SK-MEL-5 (cell line): ENCODE data around the gene AKT3. TPM values are rescaled to one million over a fixed set of nuclear protein-coding genes. Genes with fewer than 3 reads are reported as not detected.
A peak's percentile ranks its signal among the peaks of the same experiment; 100 is the strongest.

Experiments
- DNase-seq: peaks from one replicate; pipeline ENCODE4 v3.0.0-alpha.2; 2016; ENCODE audit warnings: low read depth, low spot score
- in situ Hi-C: cut with HindIII; loops from 2 replicates; pipeline ENCODE4 v1.10.0; 2016; ENCODE audit warnings: low sequenced_read_pairs, high pct_unique_total_duplicates, low pct_unique_long_range_greater_than_20kb
- total RNA-seq: library from RNA; depleted of rRNA; stranded (reverse); fragments of >200 nt; shearing (Covaris generic); gene quantifications from 2 replicates; pipeline ENCODE4 v1.2.3, GENCODE V29; 2014

Gene AKT3
- total RNA-seq, 1 experiment from 2014 or later: 29.3 TPM

DNA sequence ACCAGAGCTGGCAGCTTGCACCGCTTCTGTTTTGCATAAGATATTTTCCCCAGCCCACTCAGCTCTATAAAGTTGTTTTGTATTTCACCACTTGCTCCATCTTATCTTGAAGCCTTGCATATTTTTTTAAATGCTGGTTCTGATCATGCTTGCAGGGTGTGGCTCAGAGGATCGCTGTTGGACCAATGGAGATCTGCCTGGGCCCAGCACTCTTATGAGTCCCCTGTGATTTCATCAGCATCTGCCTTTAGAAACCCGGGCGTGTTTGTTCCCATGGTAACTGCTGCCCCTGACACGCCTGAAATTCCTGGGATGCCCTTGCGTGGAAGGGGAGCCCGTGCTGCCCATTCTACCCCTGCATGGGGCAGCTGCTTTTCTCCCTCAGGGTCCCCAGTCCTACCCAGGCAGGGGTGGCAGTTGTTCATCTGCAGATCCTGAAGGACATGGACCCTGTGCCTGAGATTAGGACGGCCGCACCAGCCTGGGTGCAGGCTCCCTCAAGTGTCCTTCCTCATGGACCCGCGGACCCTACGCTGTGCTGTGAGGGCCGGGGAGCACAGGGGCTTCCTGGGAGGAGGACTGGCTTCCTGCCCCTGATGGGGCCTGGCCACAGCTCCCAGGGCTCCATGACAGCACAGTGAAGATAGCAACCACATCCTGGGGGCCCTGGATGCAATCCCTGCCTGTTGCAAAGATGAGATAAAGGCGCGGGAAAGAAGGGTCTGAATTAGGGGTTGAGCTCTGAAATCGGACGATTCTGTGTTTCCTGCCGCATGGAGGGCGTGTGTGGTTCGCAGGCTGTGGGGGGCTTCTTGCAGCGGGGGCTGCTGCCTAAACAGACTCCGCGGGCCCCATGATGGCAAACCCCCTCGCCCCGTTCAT, 367.7 kb downstream of the AKT3 start:
- in situ Hi-C loops: no loop called here
- DNase-seq: no peak

DNA sequence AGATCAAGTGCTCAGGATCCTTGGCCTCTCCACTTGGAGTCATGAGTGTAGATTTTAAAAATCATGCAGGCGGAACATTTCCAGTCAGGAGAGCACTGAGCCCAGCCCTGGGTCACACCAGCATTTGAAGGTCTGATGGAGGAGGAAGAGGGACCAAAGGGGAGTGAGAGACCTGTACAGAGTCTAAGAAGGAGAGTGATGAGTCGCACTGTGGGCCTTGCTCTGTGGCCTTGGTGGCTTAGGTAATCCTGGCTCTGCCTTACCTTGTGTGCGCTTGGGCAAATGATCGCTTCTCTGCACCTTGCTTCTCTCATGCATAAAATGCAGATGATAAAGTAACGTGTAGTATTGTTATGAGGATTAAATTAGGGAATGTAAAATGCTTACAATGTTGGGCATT, 368.9 kb downstream of the AKT3 start:
- DNase-seq: no peak
- in situ Hi-C loops: no loop called here

DNA sequence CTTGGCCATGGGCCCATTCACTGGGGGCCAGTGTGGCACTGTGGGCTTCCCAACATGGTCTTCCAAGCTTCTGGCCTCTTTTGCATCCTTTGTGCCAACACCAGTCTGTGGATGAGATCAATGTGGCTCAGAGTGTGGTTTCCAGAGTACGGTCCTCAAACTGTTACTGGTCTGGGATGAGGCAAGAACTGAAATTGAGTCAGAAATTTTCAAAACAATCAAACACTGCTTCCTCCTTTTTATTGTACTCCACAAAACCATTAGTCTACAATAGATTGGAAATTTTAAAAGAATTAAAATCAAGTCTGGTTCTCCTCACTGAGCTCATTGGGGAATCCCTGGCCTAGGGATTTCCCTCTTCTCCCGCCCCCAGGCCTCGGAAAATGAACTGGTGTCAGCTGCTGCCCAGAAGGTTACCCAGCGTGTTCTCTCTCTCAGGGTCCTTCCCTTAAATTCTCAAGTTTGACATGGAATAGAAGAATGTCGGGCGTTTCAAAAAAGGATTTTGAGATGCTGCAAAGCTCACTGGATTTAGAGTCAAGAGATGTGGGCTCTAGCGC, 372.2 kb downstream of the AKT3 start:
- in situ Hi-C loops: no loop called here
- DNase-seq: no peak

DNA sequence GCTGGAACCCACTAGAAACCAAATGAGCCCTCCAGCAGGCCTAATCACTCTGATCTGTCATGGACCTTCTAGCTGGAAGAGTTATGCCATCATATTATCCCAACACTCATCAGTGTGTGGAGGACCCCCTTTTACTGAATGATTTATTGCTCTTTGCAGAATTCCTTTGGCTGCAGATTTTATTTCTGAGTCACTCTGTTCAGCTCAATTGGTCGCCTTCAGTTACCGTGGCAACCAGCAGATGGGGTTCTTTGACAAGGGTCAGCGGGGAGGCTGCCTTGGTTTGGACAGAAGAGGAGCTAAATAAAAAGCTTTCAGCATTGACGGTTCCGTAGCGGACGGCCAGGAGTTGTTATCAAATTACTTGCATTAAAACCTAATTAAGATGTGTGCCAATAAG, 374.1 kb downstream of the AKT3 start:
- in situ Hi-C loops: no loop called here
- DNase-seq: peak; percentile 22

DNA sequence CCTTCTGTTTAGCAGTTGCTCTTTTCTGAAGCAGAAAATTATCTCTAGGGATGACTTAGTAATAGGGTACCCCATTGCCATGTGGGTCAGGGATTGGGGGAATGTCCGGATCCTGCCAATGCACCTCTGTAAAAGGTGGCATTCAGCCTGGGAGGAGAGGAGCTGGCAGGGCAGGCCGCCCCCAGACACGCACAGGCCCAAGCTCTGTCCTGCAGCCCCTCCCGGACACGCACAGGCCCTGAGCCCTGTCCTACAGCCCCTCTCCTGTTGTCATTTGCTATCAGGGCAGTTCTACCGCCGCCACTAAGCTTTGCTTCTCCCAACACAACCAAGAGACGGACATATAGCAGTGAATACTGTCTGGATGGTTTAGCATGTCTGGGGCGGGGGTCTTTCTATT, 375.1 kb downstream of the AKT3 start:
- in situ Hi-C loops: no loop called here
- no peak for DNase-seq

DNA sequence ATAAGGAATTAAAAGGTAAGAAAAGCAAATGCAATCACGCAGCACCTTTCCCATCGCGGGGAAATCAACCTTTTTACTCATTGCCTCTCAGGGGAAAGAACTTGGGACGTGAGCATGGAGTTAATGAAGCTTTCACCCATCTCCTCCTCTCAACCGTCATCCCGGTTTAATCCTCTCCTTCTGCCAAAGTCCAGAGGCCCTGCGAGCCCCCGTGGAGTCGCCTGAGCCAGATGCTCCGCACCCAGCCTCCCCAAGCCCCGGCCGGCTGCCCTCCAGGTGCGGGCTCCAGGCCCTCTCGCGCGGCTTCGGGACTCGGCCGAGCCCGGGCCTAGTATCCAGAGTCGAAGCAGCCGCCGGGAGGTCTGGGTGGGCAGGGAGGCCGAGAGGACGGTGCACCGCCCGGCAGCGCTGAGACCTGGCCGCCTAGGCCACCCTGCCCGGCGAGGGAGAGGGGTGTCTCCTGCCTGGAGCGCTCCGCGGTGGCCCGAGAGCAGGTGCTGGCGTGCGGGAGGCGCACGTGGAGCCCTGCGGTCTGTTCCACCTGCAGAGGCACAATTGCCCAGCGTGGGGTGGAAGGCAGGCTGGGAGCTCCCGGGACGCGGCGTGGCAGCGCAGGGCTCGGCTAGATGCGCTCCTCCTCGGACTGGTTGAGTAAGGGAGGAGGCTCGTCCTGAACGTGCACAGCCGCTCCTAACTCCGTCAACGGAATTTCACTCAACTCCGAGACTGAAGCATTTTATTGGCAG, 375.7 kb downstream of the AKT3 start:
- in situ Hi-C loops: no loop called here

DNA sequence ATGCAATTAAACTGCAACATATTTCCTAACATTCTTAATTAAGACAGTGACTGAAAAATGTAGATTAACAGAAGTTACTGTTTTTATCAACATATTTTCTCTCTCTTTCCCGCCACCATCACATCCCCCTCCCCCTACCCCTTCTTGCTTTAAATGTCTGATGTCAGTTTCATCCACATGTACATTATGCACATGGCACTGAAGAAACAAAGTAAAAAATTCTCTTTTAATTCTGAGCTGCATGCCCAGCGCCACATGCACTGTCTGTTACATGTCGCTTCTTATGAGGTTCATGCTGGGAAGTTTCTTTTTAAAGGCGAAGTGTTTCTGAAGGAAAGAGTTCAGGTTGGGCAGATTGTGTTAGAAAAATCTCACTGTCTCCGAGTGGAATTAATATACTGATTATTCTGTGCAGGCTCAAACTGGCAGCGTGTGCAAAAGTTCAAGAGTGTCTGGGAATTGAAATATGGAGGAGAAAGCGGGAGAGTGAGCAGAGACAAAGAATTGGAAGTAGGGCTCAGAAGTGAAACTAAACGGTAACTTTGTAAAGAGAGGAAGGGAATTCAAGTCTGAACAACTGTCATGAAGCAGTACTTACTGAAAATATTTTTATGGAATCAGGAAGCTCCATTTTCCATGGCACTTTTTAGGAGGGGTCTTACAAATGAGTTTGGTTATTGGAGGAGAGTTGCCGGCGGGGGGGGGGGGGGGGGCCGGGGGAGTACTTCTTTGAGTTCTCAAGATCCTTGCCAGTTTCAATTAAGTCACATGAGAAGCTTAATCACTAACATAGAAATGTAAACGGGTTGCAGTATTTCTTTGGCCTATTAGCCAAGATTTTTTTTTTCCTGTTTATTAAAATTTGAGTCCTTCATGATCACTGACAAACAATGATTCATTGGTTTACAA, 376.6 kb downstream of the AKT3 start:
- in situ Hi-C loops: no loop called here

More for the DNA sequence above, 375.7 kb downstream of the AKT3 start:
- DNase-seq: no peak

DNA sequence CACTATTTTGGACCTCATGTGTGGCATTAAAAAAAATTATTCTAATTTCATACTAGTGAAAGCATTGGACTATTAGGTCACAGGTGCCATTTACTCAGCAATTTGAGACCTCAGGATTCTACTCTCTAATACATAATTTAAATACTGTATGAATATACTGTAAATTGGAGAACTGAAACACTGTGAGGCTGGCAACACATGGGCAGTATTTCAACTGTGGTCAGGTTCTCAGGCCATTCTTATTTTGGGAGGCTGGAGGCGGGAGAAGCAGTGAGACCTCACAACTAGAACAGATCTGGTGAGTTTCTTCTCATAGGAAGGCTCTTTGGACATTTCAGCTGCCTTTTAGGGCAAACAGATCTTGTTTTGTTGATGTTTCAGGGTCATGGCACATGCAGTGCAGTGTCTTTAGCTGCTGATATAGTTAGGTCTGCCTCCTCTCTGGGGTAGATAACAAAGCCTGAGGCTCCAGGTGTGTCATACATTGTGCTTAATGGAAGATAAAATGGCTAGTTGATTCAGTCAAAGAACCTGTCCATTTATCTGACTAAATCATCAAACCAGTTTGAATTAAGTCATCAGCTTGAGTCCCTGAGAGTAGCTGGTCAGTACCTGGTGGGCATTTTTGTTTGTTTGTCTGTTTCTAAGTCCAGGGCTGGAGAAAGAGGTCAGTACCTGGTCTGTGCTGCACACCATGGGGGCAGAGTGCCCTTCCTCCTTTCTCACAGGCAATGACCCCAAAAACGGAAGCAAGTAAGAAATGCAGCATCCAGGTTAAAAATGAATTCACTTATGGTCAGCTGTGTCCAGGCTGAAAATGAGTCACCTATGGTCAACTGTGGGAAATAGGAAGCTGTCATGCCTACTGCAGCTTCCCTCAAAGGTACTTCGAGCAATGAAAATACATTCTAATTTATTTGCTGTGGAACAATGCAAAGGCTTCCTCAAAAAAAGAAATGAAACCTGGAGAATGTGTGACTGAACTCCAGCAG, 378.0 kb downstream of the AKT3 start:
- DNase-seq: no peak
- in situ Hi-C loops: no loop called here

More for the DNA sequence above, 376.6 kb downstream of the AKT3 start:
- peak; percentile 9 for DNase-seq

DNA sequence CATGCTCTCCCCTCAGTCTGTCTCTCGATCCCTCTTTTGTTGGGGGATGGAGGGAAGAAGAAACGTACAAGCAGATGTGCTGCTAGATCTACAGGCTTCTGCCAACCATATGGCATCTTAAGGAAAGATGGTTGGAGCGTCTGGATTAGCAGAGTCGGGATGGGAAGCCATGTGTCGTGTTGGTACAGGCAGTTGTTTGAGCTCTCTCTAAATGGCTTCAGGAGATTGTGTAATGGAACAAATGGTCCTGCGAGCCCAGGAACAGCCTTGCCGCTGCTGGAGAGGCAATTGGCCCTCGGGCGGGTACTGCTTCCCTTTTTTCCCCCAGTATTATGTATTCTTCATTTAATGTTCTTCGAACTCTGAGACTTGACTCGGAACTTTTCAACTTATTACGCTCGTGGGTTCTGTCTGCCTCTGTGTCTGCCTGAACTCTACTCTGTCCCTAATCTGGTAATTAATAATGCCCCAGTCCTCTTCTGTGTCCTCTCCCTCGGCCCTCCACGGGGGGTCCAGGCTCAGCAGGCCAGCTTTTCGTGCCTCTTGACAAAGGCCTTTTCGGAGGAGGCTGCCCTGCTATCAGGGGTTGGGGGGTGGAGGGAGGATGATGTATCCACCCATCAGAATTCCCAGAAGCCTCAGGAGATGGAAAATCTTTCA, 378.9 kb downstream of the AKT3 start:
- in situ Hi-C loops: no loop called here
- no peak for DNase-seq

DNA sequence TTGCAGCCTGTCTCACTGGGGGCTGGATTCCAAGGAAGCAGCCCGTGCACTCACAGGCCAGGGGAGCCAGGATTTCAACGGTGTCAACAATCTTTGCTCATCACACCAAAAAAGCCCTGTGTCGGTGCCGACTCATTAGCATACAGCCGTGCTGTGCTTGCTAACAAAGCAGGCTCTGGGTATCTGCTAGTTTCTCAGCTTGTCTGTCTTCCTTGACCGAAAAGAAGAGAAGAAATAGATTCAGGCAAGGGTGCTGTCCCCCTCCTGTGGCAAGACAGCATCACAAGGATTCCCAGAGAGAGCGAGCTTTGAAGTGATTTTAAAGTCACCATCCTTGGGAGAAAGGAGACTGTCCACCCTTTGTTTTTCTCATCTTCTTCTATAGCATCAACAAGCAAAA, 379.5 kb downstream of the AKT3 start:
- DNase-seq: no peak
- in situ Hi-C loops: no loop called here

DNA sequence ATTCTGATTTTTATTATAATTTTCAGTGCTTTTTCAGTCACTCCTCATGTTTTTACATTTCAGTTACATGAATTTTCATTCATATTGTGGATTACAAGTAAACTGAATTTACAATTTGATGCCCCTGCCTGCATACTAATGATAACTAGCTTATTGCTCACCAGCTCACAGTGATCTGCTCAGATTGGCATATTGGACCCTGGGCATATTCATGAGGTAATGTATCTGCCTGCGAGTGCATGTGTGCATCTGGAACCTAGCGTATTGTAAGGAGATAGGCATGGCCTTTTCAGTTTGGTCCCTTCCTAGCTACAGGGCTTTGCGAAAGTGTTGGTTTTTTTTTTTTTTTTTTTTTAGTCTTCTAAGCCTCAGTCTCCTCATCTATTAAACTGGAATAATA, 380.5 kb downstream of the AKT3 start:
- in situ Hi-C loops: no loop called here
- DNase-seq: no peak

DNA sequence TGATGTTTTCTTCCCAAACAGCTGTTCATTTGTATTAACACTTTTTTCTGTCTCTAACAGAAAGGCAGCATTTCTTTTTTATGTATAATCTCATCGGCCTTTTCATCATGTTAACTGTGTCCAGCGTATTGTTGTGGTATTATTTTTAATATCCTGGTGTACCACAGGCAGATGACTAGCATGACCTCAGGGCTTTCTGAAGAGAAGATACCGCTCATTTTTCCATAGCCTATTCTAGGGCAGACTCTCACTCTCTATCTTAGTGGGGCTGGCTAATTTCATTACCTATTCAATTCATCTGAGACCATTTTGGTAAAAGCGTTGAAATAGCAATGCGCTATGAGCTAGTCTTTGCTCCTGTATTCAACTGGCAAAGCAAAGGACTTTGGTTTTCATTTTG, 384.3 kb downstream of the AKT3 start:
- in situ Hi-C loops: no loop called here
- no peak for DNase-seq

DNA sequence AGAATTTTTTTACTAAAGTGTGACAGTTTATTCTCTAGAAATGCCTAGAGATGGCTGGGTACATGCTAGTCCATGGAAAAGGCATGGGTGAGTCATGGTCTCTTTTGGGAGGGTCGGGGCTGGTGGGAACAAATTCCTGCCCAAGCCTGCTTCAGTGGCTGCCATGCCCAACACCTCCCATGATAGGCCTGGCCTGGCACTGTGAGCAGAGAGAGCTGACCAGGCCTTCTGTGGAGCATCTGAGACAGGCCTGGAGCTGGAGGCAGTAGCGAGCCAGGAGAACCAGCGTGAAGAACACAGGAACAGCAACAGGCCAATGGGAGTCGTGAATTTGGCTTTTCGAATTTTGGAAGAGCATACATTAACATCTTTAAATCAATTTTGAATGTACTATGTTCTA, 385.0 kb downstream of the AKT3 start:
- in situ Hi-C loops: no loop called here
- no peak for DNase-seq

DNA sequence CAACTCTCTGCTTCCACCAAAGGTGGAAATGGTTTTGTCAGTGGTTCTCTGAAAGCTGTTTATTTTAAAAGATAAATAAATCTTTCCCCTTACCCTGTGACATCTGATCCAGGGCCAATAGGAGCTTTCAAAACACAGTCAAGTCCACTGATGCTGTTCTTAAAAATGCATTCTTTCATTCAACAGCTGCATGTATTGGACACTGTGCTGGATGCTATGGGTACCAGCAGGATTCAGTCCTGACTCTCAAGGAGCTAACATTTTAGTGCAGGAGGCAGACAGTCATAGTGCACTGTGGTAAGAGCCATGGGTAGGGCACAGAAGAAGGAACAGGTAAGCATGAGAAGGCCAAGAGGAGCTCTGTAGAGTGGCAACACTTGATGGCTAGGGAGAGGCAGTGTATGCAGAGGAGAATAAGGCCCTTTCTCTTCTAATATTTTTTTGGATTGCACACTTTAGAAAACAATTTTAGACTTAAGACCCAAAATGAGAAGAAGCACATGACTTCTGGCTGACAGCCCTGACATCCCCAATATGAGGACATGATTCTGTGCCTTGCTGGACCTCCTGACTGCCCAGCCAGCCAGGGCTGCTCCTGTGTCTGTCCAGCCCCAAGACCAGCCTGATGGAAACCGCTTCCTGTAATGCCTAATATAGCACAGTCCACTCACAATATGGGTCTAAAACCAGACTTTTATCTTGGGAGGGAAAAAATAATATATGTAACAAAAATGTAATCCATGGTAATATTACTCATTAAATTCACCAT, 386.9 kb downstream of the AKT3 start:
- DNase-seq: no peak
- in situ Hi-C loops: no loop called here

DNA sequence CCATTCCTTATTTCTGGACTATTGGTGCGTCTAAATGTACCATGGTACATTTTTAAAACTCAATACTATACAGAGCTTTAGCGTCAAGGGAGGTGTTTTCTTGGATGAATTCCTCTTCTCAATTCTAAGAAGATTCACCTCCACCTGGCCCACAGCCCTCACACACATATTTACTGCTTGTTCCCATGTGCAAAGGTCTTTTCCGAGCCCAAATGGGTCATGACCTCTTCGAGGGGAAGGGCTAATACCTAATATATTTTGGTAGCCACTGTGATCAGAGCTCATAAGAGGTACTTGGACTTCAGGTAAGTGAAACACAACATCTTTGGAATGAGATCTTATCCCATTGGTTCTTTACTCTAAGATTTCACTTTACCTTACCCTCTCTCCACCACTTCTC, 388.3 kb downstream of the AKT3 start:
- in situ Hi-C loops: no loop called here
- no peak for DNase-seq
